ENCODE data around the gene CNDP2.

Gene CNDP2

DNA sequence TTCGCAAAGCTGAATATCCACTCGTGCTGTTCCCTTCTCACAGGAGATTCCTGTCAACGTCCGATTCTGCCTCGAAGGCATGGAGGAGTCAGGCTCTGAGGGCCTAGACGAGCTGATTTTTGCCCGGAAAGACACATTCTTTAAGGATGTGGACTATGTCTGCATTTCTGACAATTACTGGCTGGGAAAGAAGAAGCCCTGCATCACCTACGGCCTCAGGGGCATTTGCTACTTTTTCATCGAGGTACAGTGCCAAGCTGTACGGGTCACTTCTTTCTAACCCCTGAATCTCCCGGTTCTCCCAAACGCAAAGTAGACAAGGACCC lies 14.6 kb downstream of the CNDP2 start:
- H3K36me3 ChIP-seq (ENCODE audit: control insufficient read depth in 2 of 2, insufficient read depth in 2 of 2, low read length in 2 of 2): peaks cover 49 to 59% of the 10 kb centered on the region in 2 donors
- H3K9ac ChIP-seq (ENCODE audit: low read length in 2 of 2): no peak overlapping the region
- H3K4me1 ChIP-seq (ENCODE audit: control insufficient read depth, insufficient read depth, low read length): peaks cover 3% of the 10 kb centered on the region

DNA sequence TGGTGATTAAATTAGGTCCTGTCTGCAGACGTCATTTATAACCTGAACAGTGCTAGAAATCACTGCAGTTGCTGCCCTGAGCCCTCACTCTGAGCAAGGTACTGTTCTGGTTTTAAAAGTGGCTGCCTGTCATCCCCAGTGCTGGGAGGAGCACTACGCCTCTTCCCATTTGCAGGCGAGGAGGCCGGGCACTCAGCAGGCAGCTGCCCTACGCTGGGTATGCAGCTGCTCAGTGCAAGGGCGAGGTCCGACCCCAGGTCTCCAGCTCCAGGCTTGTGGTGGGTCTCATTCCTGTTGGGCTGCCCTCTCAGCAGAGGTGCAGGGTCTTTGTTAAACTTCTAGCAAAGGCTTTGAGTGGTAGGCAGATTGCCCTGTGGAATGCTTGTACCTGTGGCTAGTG lies 15.7 kb downstream of the CNDP2 start:
- Histone ChIP-seq H3K9me3 (ENCODE audit: control insufficient read depth in 2 of 2, low read length in 2 of 2) (no peaks in the 10 kb centered on the region), H3K4me1 (ENCODE audit: control insufficient read depth, insufficient read depth, low read length) (peaks cover 3% of the 10 kb centered on the region), H3K27me3 (ENCODE audit: control insufficient read depth in 1 of 2, insufficient read depth in 2 of 2, low read length in 2 of 2) (no peaks in the 10 kb centered on the region), H3K36me3 (ENCODE audit: control insufficient read depth in 2 of 2, insufficient read depth in 2 of 2, low read length in 2 of 2) (peaks cover 50 to 68% of the 10 kb centered on the region in 2 donors), H3K9ac (ENCODE audit: low read length in 2 of 2) (no peak overlapping the region), H3K27ac (ENCODE audit: low read length) (no peak overlapping the region), H3K4me3 (ENCODE audit: low read length in 2 of 2) (no peak overlapping the region)

More for the DNA sequence above, 14.6 kb downstream of the CNDP2 start:
- Histone ChIP-seq H3K9me3 (ENCODE audit: control insufficient read depth in 2 of 2, low read length in 2 of 2) (no peaks in the 10 kb centered on the region), H3K27ac (ENCODE audit: low read length) (no peak overlapping the region), H3K27me3 (ENCODE audit: control insufficient read depth in 1 of 2, insufficient read depth in 2 of 2, low read length in 2 of 2) (no peaks in the 10 kb centered on the region), H3K4me3 (ENCODE audit: low read length in 2 of 2) (no peak overlapping the region)

DNA sequence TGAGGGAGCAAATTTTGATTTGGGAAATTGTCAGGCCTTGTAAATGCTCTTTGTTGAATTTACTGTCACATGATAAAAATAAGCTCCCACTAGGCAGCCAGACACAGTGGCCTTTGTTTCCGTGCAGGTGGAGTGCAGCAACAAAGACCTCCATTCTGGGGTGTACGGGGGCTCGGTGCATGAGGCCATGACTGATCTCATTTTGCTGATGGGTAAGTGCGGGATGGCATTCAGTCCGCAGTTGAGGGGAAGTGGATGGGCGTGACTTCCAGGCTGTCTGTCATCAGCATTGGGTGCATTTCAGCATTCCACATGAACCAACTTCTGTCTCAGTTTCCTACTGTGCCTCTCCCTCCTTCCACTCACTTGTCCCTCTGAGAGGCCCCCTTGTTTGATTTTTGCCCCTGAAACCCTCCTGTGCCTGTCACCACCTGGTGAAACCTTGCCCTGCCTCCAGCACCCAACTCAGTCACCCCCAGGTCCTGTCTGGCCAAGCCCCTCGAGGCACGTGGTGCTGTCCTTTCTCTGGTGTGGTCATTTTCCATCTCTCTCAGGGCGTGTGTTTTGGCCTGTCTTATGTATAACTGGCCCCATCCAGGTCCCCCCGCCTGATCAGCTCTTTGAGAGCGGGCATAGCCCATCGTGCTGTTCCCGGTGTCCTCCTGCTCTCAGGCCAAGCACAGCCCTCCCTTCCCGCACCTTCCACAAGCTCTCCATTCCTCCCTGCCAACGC lies 16.3 kb downstream of the CNDP2 start:
- no peaks in the 10 kb centered on the region for H3K9me3 ChIP-seq (ENCODE audit: control insufficient read depth in 2 of 2, low read length in 2 of 2)
- no peak overlapping the region for H3K27ac ChIP-seq (ENCODE audit: low read length)
- H3K4me3 ChIP-seq (ENCODE audit: low read length in 2 of 2): no peak overlapping the region
- no peaks in the 10 kb centered on the region for H3K4me1 ChIP-seq (ENCODE audit: control insufficient read depth, insufficient read depth, low read length)
- no peak overlapping the region for H3K9ac ChIP-seq (ENCODE audit: low read length in 2 of 2)
- no peaks in the 10 kb centered on the region for H3K27me3 ChIP-seq (ENCODE audit: control insufficient read depth in 1 of 2, insufficient read depth in 2 of 2, low read length in 2 of 2)
- peaks cover 48 to 67% of the 10 kb centered on the region in 2 donors for H3K36me3 ChIP-seq (ENCODE audit: control insufficient read depth in 2 of 2, insufficient read depth in 2 of 2, low read length in 2 of 2)

DNA sequence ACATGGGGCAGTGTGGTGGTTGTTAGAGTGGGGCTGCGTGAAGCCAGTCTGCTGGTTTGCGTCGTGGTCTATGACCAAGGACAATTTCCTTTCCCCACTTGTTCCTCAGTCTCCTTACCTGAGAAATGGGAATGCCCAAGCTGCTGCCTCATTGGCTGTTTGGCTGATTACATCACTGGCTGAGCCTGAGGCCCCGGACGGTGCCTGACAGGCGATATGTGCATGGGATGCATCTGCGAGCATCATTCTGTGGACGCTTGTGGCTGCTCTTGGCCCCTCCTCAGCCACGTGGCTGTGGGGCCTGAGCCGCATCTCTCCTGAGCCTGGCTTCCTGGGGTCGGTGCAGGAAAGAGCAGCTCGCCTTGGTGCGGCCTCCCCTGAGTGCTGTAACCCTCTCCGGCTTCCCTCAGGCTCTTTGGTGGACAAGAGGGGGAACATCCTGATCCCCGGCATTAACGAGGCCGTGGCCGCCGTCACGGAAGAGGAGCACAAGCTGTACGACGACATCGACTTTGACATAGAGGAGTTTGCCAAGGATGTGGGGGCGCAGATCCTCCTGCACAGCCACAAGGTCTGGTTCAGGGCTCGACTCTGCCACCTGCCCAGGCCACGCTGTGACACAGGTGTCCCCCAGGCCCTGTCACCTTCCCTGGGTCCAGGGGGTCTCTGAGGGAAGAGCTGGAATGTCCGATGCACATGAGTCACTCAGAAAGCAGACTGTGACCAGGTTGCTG lies 17.2 kb downstream of the CNDP2 start:
- no peak overlapping the region for H3K27ac ChIP-seq (ENCODE audit: low read length)
- H3K9me3 ChIP-seq (ENCODE audit: control insufficient read depth in 2 of 2, low read length in 2 of 2): no peaks in the 10 kb centered on the region
- H3K4me3 ChIP-seq (ENCODE audit: low read length in 2 of 2): no peak overlapping the region
- H3K36me3 ChIP-seq (ENCODE audit: control insufficient read depth in 2 of 2, insufficient read depth in 2 of 2, low read length in 2 of 2): peaks cover 49 to 67% of the 10 kb centered on the region in 2 donors
- H3K27me3 ChIP-seq (ENCODE audit: control insufficient read depth in 1 of 2, insufficient read depth in 2 of 2, low read length in 2 of 2): no peaks in the 10 kb centered on the region
- H3K4me1 ChIP-seq (ENCODE audit: control insufficient read depth, insufficient read depth, low read length): no peaks in the 10 kb centered on the region
- H3K9ac ChIP-seq (ENCODE audit: low read length in 2 of 2): no peak overlapping the region

DNA sequence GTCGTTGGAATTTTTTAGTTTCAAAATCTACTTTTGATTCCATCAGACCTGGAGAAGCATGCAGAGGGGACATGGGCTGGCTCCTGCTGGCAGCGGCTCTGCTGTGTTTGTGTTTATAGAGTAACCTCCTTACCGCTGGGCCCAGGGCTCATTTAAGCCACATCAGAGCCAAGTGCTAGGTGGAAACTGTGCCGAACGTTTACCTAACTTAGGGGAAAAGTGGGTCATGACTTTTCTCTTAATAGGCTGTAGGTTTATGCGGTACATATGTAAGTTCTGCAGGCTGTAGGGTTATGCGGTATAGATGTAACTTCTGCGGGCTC lies 17.7 kb downstream of the CNDP2 start:
- no peaks in the 10 kb centered on the region for H3K9me3 ChIP-seq (ENCODE audit: control insufficient read depth in 2 of 2, low read length in 2 of 2)
- no peak overlapping the region for H3K27ac ChIP-seq (ENCODE audit: low read length)
- H3K36me3 ChIP-seq (ENCODE audit: control insufficient read depth in 2 of 2, insufficient read depth in 2 of 2, low read length in 2 of 2): peaks cover 53 to 69% of the 10 kb centered on the region in 2 donors
- H3K27me3 ChIP-seq (ENCODE audit: control insufficient read depth in 1 of 2, insufficient read depth in 2 of 2, low read length in 2 of 2): no peaks in the 10 kb centered on the region
- no peaks in the 10 kb centered on the region for H3K4me1 ChIP-seq (ENCODE audit: control insufficient read depth, insufficient read depth, low read length)
- no peak overlapping the region for H3K4me3 ChIP-seq (ENCODE audit: low read length in 2 of 2)
- H3K9ac ChIP-seq (ENCODE audit: low read length in 2 of 2): no peak overlapping the region

DNA sequence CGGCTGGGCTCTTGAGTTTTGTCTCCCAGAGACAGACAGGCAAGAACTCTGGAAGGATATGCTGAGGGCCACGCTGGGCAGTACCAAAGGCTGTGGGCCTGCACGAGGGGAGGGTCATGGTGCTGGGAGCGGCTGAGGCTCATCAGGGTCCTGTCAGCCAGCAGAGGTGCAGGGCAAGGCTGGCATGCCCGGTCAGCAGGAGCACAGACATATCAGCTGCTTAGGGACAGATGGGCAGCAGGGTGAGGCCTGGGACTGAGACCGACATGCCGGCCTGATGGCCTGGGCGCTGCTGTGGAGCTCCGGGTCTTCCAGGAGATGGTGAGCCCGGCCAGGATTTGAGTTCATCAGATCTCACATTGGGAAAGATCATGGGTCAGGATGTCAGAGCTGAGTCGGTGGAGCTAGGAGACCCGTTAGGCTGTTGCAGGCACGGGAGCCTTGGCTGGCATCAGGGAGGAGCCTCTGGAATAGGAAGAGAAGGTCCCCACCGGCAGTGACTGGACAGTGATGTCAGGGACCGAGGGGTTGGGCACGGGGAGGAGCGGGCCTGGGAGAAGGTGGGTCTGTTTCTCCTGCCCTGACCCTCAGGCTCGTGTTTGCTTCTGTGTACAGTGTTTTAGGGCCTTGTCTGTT lies 18.8 kb downstream of the CNDP2 start:
- Histone ChIP-seq H3K9ac (ENCODE audit: low read length in 2 of 2) (no peak overlapping the region), H3K36me3 (ENCODE audit: control insufficient read depth in 2 of 2, insufficient read depth in 2 of 2, low read length in 2 of 2) (peaks cover 56 to 72% of the 10 kb centered on the region in 2 donors), H3K9me3 (ENCODE audit: control insufficient read depth in 2 of 2, low read length in 2 of 2) (no peaks in the 10 kb centered on the region), H3K4me1 (ENCODE audit: control insufficient read depth, insufficient read depth, low read length) (no peaks in the 10 kb centered on the region), H3K27ac (ENCODE audit: low read length) (no peak overlapping the region), H3K4me3 (ENCODE audit: low read length in 2 of 2) (no peak overlapping the region), H3K27me3 (ENCODE audit: control insufficient read depth in 1 of 2, insufficient read depth in 2 of 2, low read length in 2 of 2) (no peaks in the 10 kb centered on the region)

DNA sequence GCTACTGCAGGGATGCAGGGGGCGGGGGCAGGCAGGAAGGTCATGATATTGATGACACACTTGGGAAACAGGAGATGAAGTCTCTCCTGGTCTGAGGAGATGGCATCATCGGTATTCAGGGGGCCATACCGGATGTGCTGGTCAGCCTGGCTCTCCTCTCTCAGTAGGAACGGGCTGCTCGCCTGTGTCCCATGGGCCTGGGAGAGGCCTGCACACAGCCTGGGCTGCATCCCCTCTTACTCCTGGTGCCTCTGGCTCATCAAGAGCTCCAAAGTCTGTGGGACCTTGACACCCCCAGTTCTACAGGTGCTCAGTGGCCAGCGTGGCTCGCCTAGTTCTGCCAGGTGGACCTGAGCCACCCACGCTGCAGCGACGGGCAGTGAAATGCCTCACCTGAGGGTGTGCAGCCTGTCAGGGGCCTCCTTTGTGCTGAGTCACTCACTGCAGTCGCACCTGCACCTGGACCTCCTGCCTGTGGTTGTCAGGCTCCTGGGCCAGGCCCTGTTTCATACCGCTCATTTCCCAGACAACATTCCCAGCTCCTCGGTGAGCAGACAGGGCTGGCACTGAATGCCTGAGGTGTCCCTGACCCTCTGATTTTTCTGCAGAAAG lies 19.6 kb downstream of the CNDP2 start:
- Histone ChIP-seq H3K27me3 (ENCODE audit: control insufficient read depth in 1 of 2, insufficient read depth in 2 of 2, low read length in 2 of 2) (no peaks in the 10 kb centered on the region), H3K4me1 (ENCODE audit: control insufficient read depth, insufficient read depth, low read length) (no peaks in the 10 kb centered on the region), H3K9ac (ENCODE audit: low read length in 2 of 2) (no peak overlapping the region), H3K9me3 (ENCODE audit: control insufficient read depth in 2 of 2, low read length in 2 of 2) (no peaks in the 10 kb centered on the region), H3K4me3 (ENCODE audit: low read length in 2 of 2) (no peak overlapping the region), H3K36me3 (ENCODE audit: control insufficient read depth in 2 of 2, insufficient read depth in 2 of 2, low read length in 2 of 2) (peaks cover 56 to 71% of the 10 kb centered on the region in 2 donors), H3K27ac (ENCODE audit: low read length) (no peak overlapping the region)

DNA sequence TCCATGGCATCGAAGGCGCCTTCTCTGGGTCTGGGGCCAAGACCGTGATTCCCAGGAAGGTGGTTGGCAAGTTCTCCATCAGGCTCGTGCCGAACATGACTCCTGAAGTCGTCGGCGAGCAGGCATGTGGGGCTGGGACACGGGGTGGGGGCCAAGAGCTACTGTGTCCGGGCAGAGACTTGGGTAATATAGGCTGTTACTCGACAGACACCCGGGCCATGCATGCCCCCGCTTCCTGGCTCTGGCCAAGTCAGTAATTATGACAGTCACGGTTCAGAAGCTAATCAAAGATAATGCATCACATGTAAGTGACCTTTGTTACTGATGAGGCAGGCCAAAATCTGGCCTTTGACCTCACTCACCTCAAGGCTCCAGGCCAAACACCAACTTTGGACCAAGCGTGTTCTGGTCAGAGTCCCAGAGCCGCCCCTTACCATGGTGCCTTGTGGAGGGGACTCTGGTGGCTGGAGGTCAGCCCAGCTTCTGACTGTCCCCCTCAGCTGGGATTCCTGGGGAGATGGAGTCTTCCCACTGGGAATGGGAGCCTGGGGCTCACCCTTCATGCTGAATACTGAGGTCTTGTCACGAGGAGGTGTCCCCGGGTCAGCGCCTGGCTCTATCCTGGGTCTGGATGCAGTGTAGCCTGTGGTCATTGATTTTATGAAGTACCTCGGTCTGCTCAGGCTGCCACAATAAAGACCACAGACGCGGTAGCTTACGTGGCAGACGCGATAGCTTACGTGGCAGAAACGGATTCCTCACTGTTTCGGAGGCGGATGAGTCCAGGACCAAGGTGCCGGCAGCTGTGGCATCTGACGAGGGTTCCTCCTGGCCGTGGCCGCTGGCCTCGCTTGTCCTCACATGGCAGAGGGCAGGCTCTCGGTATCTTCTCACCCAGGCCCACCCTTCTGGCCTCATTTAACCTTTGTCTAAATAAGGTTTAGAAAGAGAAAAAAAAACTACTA lies 20.4 kb downstream of the CNDP2 start:
- peaks cover 51 to 70% of the 10 kb centered on the region in 2 donors for H3K36me3 ChIP-seq (ENCODE audit: control insufficient read depth in 2 of 2, insufficient read depth in 2 of 2, low read length in 2 of 2)
- H3K9ac ChIP-seq (ENCODE audit: low read length in 2 of 2): no peak overlapping the region
- no peaks in the 10 kb centered on the region for H3K4me1 ChIP-seq (ENCODE audit: control insufficient read depth, insufficient read depth, low read length)
- no peak overlapping the region for H3K4me3 ChIP-seq (ENCODE audit: low read length in 2 of 2)
- H3K27ac ChIP-seq (ENCODE audit: low read length): no peak overlapping the region
- H3K9me3 ChIP-seq (ENCODE audit: control insufficient read depth in 2 of 2, low read length in 2 of 2): no peaks in the 10 kb centered on the region
- H3K27me3 ChIP-seq (ENCODE audit: control insufficient read depth in 1 of 2, insufficient read depth in 2 of 2, low read length in 2 of 2): no peaks in the 10 kb centered on the region

DNA sequence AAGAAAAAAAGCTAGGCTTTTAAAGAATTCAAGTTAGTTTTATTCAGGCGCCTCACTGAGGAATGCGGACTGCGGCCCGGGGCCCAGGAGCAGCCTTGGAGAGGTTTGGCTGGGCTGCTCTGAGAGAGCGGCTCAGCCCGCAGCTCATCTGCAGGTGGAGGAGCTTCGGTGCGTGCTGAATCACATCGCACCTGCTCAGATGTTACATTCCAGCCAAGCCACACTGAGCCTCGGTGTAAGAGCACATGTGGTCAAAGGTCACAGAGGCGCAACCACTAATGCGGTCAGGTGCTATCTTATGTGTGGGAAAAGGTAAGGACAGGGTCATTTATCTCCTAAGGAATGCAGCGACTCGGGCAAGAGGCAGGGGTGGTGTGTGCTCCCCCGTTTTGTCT lies 21.1 kb downstream of the CNDP2 start:
- Histone ChIP-seq H3K4me3 (ENCODE audit: low read length in 2 of 2) (no peak overlapping the region), H3K9ac (ENCODE audit: low read length in 2 of 2) (no peak overlapping the region), H3K4me1 (ENCODE audit: control insufficient read depth, insufficient read depth, low read length) (no peaks in the 10 kb centered on the region), H3K36me3 (ENCODE audit: control insufficient read depth in 2 of 2, insufficient read depth in 2 of 2, low read length in 2 of 2) (peaks cover 48 to 65% of the 10 kb centered on the region in 2 donors), H3K9me3 (ENCODE audit: control insufficient read depth in 2 of 2, low read length in 2 of 2) (no peaks in the 10 kb centered on the region), H3K27me3 (ENCODE audit: control insufficient read depth in 1 of 2, insufficient read depth in 2 of 2, low read length in 2 of 2) (no peaks in the 10 kb centered on the region), H3K27ac (ENCODE audit: low read length) (no peak overlapping the region)
